ENCODE data around the gene AFP.

The AFP gene

GRCh38 chr4:73415807-73416238 lies 20.2 kb upstream of the AFP start:
- Histone ChIP-seq H3K27ac (ENCODE audit: low read depth, low read length) (no peak overlapping the region), H3K4me1 (ENCODE audit: control insufficient read depth, insufficient read depth, low read length, unreplicated experiment) (no peaks in the 10 kb centered on the region), H3K36me3 (ENCODE audit: insufficient read depth, low read length) (no peaks in the 10 kb centered on the region), H3K4me3 (ENCODE audit: low read depth, low read length) (no peak overlapping the region), H3K79me2 (ENCODE audit: control insufficient read depth, insufficient read depth, low read length, unreplicated experiment) (no peaks in the 10 kb centered on the region), H2AFZ (ENCODE audit: low read length, unreplicated experiment) (no peak overlapping the region), H3K27me3 (ENCODE audit: insufficient read depth, low read length) (peaks cover 31% of the 10 kb centered on the region; the same call in 1 of the 2 replicates)

DNA sequence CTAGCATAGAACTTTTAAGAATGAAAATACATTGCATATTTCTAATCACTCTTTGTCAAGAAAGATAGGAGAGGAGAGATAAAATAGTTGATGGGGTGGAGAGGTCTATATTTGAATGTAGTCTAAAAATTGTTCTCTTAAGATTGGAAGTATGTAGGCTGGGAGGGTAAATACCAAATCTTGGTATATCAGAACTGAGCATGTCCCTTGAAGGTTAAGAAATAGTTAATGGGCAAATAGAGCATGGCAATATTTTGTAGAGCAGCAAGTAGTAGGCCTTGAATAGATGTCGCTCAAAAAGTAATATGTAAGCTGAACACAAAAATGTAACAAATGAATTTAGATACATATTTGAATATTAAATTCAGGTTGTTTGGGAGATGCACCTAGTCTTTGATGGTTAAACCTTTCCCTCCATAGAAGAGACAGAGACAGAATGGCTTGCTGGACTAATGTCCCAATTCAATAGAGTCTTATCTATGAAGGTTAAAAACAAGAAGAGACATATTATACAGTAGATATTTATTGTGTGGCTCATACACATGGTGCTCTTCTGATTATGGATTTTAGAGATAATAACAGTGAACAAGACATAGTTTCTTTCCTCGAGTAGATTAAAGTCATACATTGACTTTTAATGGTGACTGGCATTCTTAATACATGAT lies 19.5 kb upstream of the AFP start:
- Histone ChIP-seq H3K36me3 (ENCODE audit: insufficient read depth, low read length) (no peaks in the 10 kb centered on the region), H3K4me1 (ENCODE audit: control insufficient read depth, insufficient read depth, low read length, unreplicated experiment) (no peaks in the 10 kb centered on the region), H3K79me2 (ENCODE audit: control insufficient read depth, insufficient read depth, low read length, unreplicated experiment) (no peaks in the 10 kb centered on the region), H3K4me3 (ENCODE audit: low read depth, low read length) (no peak overlapping the region), H3K27ac (ENCODE audit: low read depth, low read length) (no peak overlapping the region), H2AFZ (ENCODE audit: low read length, unreplicated experiment) (no peak overlapping the region), H3K27me3 (ENCODE audit: insufficient read depth, low read length) (peaks cover 26% of the 10 kb centered on the region; the same call in 1 of the 2 replicates)

DNA sequence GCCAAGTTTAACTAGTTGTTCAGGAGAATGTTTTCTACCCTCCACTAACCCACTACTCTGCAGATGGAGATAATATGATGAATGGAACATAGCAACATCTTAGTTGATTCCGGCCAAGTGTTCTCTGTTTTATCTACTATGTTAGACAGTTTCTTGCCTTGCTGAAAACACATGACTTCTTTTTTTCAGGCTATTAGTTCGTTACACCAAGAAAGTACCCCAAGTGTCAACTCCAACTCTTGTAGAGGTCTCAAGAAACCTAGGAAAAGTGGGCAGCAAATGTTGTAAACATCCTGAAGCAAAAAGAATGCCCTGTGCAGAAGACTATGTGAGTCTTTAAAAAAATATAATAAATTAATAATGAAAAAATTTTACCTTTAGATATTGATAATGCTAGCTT lies 18.7 kb upstream of the AFP start:
- Histone ChIP-seq H3K36me3 (ENCODE audit: insufficient read depth, low read length) (no peaks in the 10 kb centered on the region), H3K79me2 (ENCODE audit: control insufficient read depth, insufficient read depth, low read length, unreplicated experiment) (no peaks in the 10 kb centered on the region), H3K27ac (ENCODE audit: low read depth, low read length) (no peak overlapping the region), H3K4me3 (ENCODE audit: low read depth, low read length) (no peak overlapping the region), H3K27me3 (ENCODE audit: insufficient read depth, low read length) (peaks cover 23% of the 10 kb centered on the region; the same call in 1 of the 2 replicates), H2AFZ (ENCODE audit: low read length, unreplicated experiment) (no peak overlapping the region), H3K4me1 (ENCODE audit: control insufficient read depth, insufficient read depth, low read length, unreplicated experiment) (no peaks in the 10 kb centered on the region)

GRCh38 chr4:73417973-73418372 lies 18.0 kb upstream of the AFP start:
- Histone ChIP-seq H3K4me3 (ENCODE audit: low read depth, low read length) (no peak overlapping the region), H3K79me2 (ENCODE audit: control insufficient read depth, insufficient read depth, low read length, unreplicated experiment) (no peaks in the 10 kb centered on the region), H3K36me3 (ENCODE audit: insufficient read depth, low read length) (no peaks in the 10 kb centered on the region), H3K27ac (ENCODE audit: low read depth, low read length) (no peak overlapping the region), H3K4me1 (ENCODE audit: control insufficient read depth, insufficient read depth, low read length, unreplicated experiment) (no peaks in the 10 kb centered on the region), H3K27me3 (ENCODE audit: insufficient read depth, low read length) (peaks cover 23% of the 10 kb centered on the region; the same call in 1 of the 2 replicates), H2AFZ (ENCODE audit: low read length, unreplicated experiment) (no peak overlapping the region)

GRCh38 chr4:73418677-73419076 lies 17.3 kb upstream of the AFP start:
- H3K79me2 ChIP-seq (ENCODE audit: control insufficient read depth, insufficient read depth, low read length, unreplicated experiment), result no peaks in the 10 kb centered on the region
- no peak overlapping the region for H3K27ac ChIP-seq (ENCODE audit: low read depth, low read length)
- peaks cover 22% of the 10 kb centered on the region; the same call in 1 of the 2 replicates for H3K27me3 ChIP-seq (ENCODE audit: insufficient read depth, low read length)
- H3K4me3 ChIP-seq (ENCODE audit: low read depth, low read length), result no peak overlapping the region
- H3K4me1 ChIP-seq (ENCODE audit: control insufficient read depth, insufficient read depth, low read length, unreplicated experiment), result no peaks in the 10 kb centered on the region
- H2AFZ ChIP-seq (ENCODE audit: low read length, unreplicated experiment), result no peak overlapping the region
- no peaks in the 10 kb centered on the region for H3K36me3 ChIP-seq (ENCODE audit: insufficient read depth, low read length)

DNA sequence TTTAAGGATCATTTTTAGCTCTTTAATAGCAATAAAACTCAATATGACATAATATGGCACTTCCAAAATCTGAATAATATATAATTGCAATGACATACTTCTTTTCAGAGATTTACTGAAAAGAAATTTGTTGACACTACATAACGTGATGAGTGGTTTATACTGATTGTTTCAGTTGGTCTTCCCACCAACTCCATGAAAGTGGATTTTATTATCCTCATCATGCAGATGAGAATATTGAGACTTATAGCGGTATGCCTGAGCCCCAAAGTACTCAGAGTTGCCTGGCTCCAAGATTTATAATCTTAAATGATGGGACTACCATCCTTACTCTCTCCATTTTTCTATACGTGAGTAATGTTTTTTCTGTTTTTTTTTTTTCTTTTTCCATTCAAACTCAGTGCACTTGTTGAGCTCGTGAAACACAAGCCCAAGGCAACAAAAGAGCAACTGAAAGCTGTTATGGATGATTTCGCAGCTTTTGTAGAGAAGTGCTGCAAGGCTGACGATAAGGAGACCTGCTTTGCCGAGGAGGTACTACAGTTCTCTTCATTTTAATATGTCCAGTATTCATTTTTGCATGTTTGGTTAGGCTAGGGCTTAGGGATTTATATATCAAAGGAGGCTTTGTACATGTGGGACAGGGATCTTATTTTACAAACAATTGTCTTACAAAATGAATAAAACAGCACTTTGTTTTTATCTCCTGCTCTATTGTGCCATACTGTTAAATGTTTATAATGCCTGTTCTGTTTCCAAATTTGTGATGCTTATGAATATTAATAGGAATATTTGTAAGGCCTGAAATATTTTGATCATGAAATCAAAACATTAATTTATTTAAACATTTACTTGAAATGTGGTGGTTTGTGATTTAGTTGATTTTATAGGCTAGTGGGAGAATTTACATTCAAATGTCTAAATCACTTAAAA lies 16.6 kb upstream of the AFP start:
- no peak overlapping the region for H3K4me3 ChIP-seq (ENCODE audit: low read depth, low read length)

GRCh38 chr4:73420615-73421014 lies 15.4 kb upstream of the AFP start:
- no peaks in the 10 kb centered on the region for H3K79me2 ChIP-seq (ENCODE audit: control insufficient read depth, insufficient read depth, low read length, unreplicated experiment)
- H3K4me1 ChIP-seq (ENCODE audit: control insufficient read depth, insufficient read depth, low read length, unreplicated experiment), result no peaks in the 10 kb centered on the region
- H2AFZ ChIP-seq (ENCODE audit: low read length, unreplicated experiment), result no peak overlapping the region
- H3K4me3 ChIP-seq (ENCODE audit: low read depth, low read length), result no peak overlapping the region
- H3K36me3 ChIP-seq (ENCODE audit: insufficient read depth, low read length), result no peaks in the 10 kb centered on the region
- H3K27ac ChIP-seq (ENCODE audit: low read depth, low read length), result no peak overlapping the region
- H3K27me3 ChIP-seq (ENCODE audit: insufficient read depth, low read length), result peaks cover 14% of the 10 kb centered on the region; the same call in 1 of the 2 replicates

More for the DNA sequence above, 16.6 kb upstream of the AFP start:
- H3K27ac ChIP-seq (ENCODE audit: low read depth, low read length), result no peak overlapping the region
- H3K4me1 ChIP-seq (ENCODE audit: control insufficient read depth, insufficient read depth, low read length, unreplicated experiment), result no peaks in the 10 kb centered on the region
- H3K36me3 ChIP-seq (ENCODE audit: insufficient read depth, low read length), result no peaks in the 10 kb centered on the region
- H3K27me3 ChIP-seq (ENCODE audit: insufficient read depth, low read length), result peaks cover 17% of the 10 kb centered on the region; the same call in 1 of the 2 replicates
- H2AFZ ChIP-seq (ENCODE audit: low read length, unreplicated experiment), result no peak overlapping the region
- no peaks in the 10 kb centered on the region for H3K79me2 ChIP-seq (ENCODE audit: control insufficient read depth, insufficient read depth, low read length, unreplicated experiment)

GRCh38 chr4:73421708-73422457 lies 14.1 kb upstream of the AFP start:
- Histone ChIP-seq H3K27ac (ENCODE audit: low read depth, low read length) (no peak overlapping the region), H2AFZ (ENCODE audit: low read length, unreplicated experiment) (no peak overlapping the region), H3K4me1 (ENCODE audit: control insufficient read depth, insufficient read depth, low read length, unreplicated experiment) (no peaks in the 10 kb centered on the region), H3K36me3 (ENCODE audit: insufficient read depth, low read length) (no peaks in the 10 kb centered on the region), H3K27me3 (ENCODE audit: insufficient read depth, low read length) (peaks cover 9% of the 10 kb centered on the region; the same call in 1 of the 2 replicates), H3K79me2 (ENCODE audit: control insufficient read depth, insufficient read depth, low read length, unreplicated experiment) (no peaks in the 10 kb centered on the region), H3K4me3 (ENCODE audit: low read depth, low read length) (no peak overlapping the region)

DNA sequence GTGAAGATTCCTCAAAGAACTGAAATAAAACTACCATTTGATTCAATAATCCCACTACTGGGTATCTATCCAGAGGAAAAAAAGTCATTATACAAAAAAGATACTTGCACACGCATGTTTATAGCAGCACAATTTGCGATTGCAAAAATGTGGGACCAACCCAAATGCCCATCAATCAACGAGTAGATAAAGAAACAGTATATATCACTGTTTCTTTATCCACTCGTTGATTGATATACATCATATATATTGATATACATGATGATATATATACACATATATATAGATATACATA lies 13.6 kb upstream of the AFP start:
- H3K27me3 ChIP-seq (ENCODE audit: insufficient read depth, low read length), result peaks cover 9% of the 10 kb centered on the region; the same call in 1 of the 2 replicates
- no peak overlapping the region for H3K27ac ChIP-seq (ENCODE audit: low read depth, low read length)
- H3K4me3 ChIP-seq (ENCODE audit: low read depth, low read length), result no peak overlapping the region
- no peaks in the 10 kb centered on the region for H3K79me2 ChIP-seq (ENCODE audit: control insufficient read depth, insufficient read depth, low read length, unreplicated experiment)
- no peaks in the 10 kb centered on the region for H3K4me1 ChIP-seq (ENCODE audit: control insufficient read depth, insufficient read depth, low read length, unreplicated experiment)
- no peak overlapping the region for H2AFZ ChIP-seq (ENCODE audit: low read length, unreplicated experiment)
- no peaks in the 10 kb centered on the region for H3K36me3 ChIP-seq (ENCODE audit: insufficient read depth, low read length)

- H3K4me1 ChIP-seq (ENCODE audit: control insufficient read depth, insufficient read depth, low read length, unreplicated experiment), result no peaks in the 10 kb centered on the region
- peaks cover 6% of the 10 kb centered on the region; the same call in 1 of the 2 replicates for H3K27me3 ChIP-seq (ENCODE audit: insufficient read depth, low read length)
- no peaks in the 10 kb centered on the region for H3K79me2 ChIP-seq (ENCODE audit: control insufficient read depth, insufficient read depth, low read length, unreplicated experiment)
- H2AFZ ChIP-seq (ENCODE audit: low read length, unreplicated experiment), result no peak overlapping the region
- no peaks in the 10 kb centered on the region for H3K36me3 ChIP-seq (ENCODE audit: insufficient read depth, low read length)
- H3K4me3 ChIP-seq (ENCODE audit: low read depth, low read length), result no peak overlapping the region
- no peak overlapping the region for H3K27ac ChIP-seq (ENCODE audit: low read depth, low read length)
Observed at GRCh38 chr4:73423184-73423583, 12.8 kb upstream of the AFP start.

All from ACC112 (cell line).